Tibial nerve (tissue), 4 donors: ENCODE measurements around the gene UBASH3B.
"Not testable (repeated sequence)": the region's sequence is repeated elsewhere in the genome, so short reads cannot be mapped to it uniquely, and the experiment has no call there.

Experiments used
- EP300 ChIP-seq, 2 donors: sonication (generic); formaldehyde crosslinking; IDR thresholded peaks; one replicate each; pipeline ENCODE4 v1.6.1; 2017; ENCODE audit warnings: antibody characterized with exemption in 2 of 2, mild to moderate bottlenecking in 1 of 2
- POLR2A ChIP-seq, 2 donors: fragments of 450-650 bp; IDR thresholded peaks; one replicate each; pipeline ENCODE4 v1.6.1; 2017; ENCODE audit warnings: antibody characterized with exemption in 2 of 2, mild to moderate bottlenecking in 2 of 2, moderate library complexity in 2 of 2
- TF ChIP-seq, protein P1 (sequence below), 5 experiments: fragments of 200-600 bp in 3 of 5; fragments of 450-650 bp in 2 of 5; sonication (generic) in 3 of 5; IDR thresholded peaks; one replicate each; pipeline ENCODE4 v1.5.1; 2016 to 2019; ENCODE audit warnings: antibody characterized with exemption in 5 of 5, mild to moderate bottlenecking in 3 of 5, moderate library complexity in 2 of 5

DNA sequence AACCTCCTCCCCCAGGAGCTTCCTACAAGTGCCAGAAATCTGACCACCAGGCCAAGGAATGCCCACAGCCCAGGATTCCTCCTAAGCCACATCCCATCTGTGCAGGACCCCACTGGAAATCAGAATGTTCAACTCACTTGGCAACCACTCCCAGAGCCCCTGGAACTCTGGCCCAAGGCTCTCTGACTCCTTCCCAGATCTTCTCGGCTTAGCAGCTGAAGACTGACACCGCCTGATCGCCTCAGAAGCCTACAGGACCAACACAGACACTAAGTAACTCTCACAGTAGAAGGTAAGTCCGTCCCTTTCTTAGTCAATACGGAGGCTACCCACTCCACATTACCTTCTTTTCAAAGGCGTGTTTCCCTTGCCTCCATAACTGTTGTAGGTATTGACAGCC lies 173.8 kb downstream of the UBASH3B start:
- TF ChIP-seq, protein P1, sequence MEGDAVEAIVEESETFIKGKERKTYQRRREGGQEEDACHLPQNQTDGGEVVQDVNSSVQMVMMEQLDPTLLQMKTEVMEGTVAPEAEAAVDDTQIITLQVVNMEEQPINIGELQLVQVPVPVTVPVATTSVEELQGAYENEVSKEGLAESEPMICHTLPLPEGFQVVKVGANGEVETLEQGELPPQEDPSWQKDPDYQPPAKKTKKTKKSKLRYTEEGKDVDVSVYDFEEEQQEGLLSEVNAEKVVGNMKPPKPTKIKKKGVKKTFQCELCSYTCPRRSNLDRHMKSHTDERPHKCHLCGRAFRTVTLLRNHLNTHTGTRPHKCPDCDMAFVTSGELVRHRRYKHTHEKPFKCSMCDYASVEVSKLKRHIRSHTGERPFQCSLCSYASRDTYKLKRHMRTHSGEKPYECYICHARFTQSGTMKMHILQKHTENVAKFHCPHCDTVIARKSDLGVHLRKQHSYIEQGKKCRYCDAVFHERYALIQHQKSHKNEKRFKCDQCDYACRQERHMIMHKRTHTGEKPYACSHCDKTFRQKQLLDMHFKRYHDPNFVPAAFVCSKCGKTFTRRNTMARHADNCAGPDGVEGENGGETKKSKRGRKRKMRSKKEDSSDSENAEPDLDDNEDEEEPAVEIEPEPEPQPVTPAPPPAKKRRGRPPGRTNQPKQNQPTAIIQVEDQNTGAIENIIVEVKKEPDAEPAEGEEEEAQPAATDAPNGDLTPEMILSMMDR (IDR thresholded peaks at IDR 0.05), result not testable (repeated sequence)
- not testable (repeated sequence) for TF ChIP-seq POLR2A, EP300 (IDR thresholded peaks at IDR 0.05)
